Measurements from ENCODE around the gene SPDYE16.
"Not testable (repeated sequence)": the region's sequence is repeated elsewhere in the genome, so short reads cannot be mapped to it uniquely, and the experiment has no call there.

The SPDYE16 gene

GRCh38 chr7:76504351-76505167 lies 38.5 kb downstream of the SPDYE16 start:
- not testable (repeated sequence) for DNase-seq (ENCODE audit: low read depth)

DNA sequence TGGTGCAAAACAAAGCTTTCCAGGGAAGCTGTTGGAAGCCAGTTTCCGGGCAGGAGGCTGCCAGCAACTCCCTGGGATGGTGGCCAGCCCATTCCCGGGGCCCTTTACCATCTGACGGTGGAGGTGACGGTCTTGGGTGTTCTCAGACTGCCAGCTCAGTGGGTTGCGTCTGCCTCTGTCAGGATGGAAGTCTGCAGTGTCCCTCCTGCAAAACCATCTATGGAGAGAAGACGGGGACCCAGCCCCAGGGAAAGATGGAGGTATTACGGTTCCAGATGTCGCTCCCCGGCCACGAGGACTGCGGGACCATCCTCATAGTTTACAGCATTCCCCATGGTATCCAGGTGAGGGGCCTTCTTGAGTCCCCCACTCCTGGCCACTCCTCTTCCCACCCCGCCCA lies 39.9 kb downstream of the SPDYE16 start:
- DNase-seq (ENCODE audit: low read depth): not testable (repeated sequence)

DNA sequence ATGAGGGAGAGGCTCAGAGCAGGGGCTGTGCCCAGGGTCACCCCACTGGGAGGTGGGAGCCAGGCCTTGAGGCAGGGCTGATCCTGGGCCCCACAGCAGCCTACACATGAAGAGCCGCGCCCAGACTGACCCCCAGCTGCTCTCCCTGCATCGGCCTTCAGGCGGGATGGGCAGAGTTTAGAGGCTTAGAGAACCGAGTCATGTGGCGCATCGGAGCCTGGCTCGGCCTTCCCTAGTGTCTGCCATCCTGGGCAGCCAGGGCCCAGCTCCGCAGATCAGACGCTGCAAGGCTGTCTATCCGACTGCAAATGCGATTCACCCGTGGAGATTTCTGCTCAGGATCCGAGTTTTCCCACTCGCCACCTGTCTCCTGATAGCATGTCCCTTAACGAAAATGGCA lies 40.3 kb downstream of the SPDYE16 start:
- DNase-seq (ENCODE audit: low read depth): not testable (repeated sequence)

- DNase-seq (ENCODE audit: low read depth): not testable (repeated sequence)
Observed at GRCh38 chr7:76502224-76502623, 40.9 kb downstream of the SPDYE16 start.

DNA sequence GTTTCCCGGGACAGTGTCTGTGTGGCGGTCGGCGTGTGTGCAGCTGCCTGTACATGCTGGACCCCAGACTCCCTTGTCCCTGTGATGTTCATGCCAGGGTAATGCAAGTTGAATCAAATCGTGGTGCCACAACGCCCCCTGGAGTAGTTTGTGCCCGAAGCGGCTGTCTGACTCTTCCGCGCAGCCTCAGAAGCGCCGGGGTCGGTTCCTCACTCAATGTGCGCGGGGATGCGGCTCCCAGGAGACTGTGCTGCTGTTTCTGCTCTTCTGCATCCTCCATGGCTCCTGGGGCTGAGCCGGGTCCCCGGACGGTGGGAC lies 43.2 kb downstream of the SPDYE16 start:
- DNase-seq (ENCODE audit: low read depth): not testable (repeated sequence)

DNA sequence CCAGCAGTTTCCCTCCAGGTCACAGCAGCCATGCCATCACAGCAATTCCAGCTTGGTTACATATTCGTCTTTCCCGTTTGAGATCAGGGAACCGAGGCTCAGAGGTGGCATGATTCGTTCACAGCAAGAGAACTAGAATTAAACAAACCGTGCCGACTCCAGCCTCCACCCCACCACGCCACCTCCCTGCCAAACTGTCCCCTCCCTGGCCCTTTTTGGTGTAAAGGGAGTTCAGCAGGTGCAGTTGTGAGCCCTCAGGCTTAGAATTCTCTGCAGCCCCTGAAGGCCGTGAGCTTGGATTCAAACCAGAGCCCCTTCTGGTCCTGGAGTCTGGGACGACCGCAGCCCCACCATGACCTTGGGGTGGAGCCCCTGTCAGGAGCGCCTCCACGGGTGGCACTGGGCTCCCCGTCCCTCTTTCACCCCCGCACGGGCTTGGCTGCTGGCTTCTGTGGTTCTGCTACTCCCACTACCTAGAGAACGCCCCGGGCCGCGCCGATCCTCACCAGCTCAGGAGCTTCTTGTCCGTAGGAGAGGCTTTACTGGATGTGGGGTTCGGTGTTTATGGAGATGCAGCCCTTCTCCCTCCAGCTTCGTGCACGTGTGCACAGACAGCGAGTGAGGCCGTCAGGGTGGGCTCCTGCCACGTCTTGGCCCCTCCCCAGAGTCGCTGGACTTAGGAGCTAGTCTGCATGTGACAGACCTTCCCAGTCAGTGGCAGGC lies 43.7 kb downstream of the SPDYE16 start:
- not testable (repeated sequence) for DNase-seq (ENCODE audit: low read depth)

GRCh38 chr7:76498583-76499200 lies 44.4 kb downstream of the SPDYE16 start:
- DNase-seq (ENCODE audit: low read depth): not testable (repeated sequence)

DNA sequence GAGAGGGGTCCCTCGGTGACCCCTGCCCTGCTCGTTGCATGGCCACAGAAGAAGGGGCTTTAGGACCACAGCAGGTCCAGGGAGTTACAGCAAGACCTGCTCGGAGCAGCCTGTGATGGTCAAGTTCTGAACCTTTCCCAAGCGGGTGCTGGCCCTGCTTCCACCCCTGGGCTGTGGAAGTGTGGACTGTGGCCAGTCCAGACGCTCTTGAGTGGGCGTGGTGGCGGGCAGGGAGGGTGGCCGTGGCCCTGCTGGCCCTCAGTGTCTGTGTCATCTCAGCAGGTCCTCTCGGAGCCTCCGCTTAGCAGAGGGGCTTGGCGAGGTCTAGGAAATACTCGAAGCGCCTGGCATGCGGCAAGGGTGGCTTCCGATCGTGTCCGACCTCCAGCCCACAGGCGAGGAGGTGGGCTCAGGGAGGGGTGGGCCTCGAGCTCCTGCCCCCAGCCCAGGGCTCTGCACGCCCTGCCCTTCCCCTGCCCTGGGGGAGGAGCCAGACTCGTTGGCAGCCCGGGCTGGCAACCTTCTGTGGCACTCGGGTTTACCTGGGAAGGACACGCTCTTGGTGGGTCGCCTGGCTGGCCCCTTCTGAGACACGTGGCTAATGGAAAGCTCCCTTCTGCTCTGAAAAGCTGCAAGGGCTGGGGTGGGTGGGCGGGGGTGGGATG lies 45.0 kb downstream of the SPDYE16 start:
- DNase-seq (ENCODE audit: low read depth): not testable (repeated sequence)

GRCh38 chr7:76495717-76496116 lies 47.4 kb downstream of the SPDYE16 start:
- DNase-seq (ENCODE audit: low read depth): not testable (repeated sequence)

GRCh38 chr7:76492139-76492538 lies 51.0 kb downstream of the SPDYE16 start:
- not testable (repeated sequence) for DNase-seq (ENCODE audit: low read depth)

GRCh38 chr7:76487969-76488368 lies 55.1 kb downstream of the SPDYE16 start:
- not testable (repeated sequence) for DNase-seq (ENCODE audit: low read depth)

- not testable (repeated sequence) for DNase-seq (ENCODE audit: low read depth)
Observed at GRCh38 chr7:76486618-76487017, 56.5 kb downstream of the SPDYE16 start.

DNA sequence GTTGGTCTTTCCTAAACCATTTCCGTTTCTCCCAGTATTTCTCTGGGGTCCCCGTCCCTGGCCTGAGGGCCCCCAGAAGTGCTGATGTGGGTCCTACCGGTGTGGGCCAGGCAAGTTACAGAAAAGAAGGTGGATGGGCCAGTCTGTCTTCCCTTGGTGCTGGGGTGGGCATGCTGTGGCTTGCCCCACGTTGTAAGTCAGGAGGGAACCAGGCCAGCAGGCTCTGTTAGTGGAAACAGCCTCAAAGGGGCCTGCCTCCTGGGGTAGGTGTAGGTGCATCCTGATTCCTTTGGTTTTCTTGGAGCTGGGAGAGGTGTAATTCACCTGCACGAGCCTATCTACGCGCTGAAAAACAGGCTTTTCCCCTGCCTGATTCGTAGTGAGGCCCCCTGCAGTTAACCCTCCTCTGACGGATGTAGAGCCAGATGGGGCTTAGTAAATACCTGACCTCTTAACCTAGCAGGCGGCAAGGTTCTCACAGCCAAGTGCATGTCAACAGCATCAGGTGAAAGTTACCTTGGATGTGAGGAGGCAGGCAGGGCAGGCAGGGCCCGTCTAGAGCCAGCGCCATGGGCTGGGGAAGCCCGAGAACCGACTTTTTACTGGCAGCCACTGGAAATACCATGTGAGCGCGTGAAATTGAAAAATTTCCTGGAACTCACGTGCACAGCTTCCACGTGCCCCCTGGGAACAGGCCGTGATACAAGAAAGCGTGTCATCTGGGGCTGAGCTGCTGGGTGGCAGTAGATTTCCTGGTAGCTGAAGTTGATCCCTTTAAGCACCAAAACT lies 57.1 kb downstream of the SPDYE16 start:
- not testable (repeated sequence) for DNase-seq (ENCODE audit: low read depth)

- DNase-seq (ENCODE audit: low read depth): not testable (repeated sequence)
Observed at GRCh38 chr7:76484456-76484855, 58.6 kb downstream of the SPDYE16 start.

DNA sequence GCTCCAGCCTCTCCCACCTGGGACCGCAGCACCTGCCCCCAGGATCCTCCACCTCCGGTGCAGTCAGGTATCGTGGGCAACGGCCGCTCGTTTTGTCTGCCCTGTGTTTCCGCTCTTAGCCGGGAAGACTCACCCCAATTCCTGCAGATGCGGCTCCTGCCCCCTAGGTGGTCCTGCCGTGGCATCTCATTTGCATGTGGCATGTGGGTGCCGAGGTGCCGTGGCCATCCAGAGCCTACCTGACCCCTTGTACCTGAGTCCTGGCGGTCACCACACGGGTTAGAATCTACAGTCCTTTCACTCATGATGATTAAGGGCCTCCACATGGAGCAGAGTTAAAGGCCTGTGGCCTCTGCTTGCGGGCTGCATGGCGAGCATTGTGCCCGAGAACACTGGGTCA lies 60.0 kb downstream of the SPDYE16 start:
- DNase-seq (ENCODE audit: low read depth): not testable (repeated sequence)

GRCh38 chr7:76482660-76483059 lies 60.4 kb downstream of the SPDYE16 start:
- not testable (repeated sequence) for DNase-seq (ENCODE audit: low read depth)

All from HS-5 (cell line).